Ureter (tissue), 1 donor: Measurements from ENCODE around the gene UST. TPM values are rescaled to one million over a fixed set of nuclear protein-coding genes. Genes with fewer than 3 reads are reported as not detected.

ENCODE experiments used
- DNase-seq: peaks from one replicate; pipeline ENCODE4 v3.0.0-alpha.2; 2020; ENCODE audit warnings: low spot score
- total RNA-seq: library from RNA; stranded (reverse); gene quantifications from one replicate; pipeline ENCODE4 v1.2.4, GENCODE V29; 2023
- donor health status: DM: yes; HTN: yes; CAD: no.

Gene UST
- total RNA-seq, 1 donor from 2014 or later: 30.9 TPM

DNA sequence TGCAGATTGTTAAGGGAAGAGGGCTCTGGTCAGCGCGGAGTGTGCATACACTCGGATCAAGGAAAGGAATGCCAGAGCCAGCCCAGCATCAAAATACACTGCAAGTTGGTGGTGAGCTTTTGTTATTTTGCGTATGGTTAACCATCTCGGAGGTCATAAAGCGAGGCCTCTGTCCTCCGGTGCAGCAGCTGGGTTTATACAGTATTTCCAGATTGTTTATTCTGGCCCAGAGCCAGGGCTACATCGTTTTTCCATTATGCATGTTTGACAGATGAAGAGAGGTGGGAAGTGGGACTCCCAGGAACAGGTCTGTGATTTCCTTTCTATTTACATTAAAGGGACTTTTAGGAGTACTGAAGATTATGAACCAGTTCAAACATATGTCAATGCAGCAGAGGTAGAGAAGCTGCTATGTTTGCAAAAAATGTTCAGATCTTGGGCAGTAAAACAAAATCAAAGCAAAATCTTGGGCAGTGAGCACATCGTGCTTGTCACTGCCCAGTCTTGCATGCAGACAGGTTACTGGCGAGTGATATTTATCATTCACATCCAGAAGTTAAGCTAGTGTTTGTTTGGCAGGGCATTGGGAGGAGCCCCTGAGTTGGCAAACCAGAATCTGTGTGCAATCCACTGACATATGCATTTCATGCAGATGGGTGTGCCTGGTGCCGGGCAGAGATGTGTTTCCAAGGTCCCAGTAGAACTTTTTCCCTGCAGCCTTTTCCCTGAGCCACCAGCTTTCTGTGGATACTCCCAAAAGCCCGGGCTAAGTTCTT is 314.3 kb downstream of the UST start:
- no peak for DNase-seq

DNA sequence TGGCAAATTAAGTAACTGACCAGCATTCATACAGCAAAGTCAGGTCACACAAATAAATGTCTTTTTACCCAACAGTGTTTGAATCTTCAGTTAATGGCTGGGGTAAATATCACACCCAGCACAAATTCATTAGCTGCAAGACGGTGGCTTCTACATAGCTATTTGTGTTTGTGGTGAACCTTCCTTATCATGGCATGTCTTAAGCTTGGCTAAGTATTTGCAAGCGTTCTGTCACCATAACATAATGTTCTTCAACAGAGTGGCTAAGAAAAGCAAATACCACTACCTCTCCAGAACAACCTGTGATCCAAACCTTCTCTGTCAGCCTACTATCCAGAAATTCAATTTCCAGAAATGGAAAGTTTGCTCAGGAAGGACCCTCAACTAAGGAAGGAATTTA is 315.1 kb downstream of the UST start:
- no peak for DNase-seq

DNA sequence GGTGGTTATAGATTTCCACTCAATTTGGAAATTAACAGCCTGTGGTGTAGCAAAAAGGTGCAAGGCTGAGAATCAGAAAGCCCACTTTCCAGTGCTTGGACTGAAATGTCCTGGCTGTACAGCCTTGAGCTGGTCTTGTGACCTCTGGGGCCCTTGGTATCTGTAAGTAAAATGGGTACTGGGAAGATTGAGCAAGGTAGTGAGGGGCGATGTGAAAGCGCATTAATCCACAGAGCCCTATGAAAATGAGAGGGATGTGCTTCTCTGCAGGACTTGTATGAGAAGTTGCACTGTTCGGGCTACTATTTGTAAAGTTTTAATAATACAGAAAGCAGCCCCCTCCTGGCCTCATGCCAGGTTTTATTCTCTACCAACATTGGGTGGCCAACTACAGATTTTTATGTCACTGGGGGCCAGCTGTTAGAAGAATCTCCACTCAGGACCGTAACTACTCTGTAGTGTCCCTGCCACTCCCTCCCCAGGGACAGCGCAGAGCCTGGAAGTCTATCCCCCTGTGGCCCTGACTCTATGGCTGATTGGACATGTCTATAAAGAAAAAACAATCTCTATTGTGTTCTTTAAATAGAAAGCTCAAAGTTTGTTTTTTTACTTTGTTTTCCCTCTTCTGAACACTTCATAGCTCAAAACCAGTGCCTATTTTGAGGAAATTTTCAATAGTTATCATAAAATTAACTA is 316.0 kb downstream of the UST start:
- DNase-seq: no peak

DNA sequence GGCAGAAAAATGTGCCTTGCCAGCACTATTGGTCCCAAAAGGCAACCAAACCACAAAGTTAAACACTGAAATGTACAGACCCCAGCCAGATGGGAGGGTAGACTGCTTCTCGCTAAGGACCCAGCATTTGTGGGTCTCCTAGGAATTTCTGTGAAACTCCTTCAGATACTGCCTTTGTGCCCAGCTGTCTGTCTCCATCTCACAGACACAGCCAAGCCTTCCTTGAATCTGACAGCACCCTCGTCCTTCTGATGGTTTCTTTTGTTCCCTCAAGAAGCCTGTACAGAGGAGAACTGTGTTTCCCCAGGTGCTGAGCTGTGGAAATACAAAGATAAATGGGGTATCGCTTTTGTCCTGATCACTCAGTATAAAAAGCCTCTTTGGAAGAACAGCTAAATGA is 316.6 kb downstream of the UST start:
- no peak for DNase-seq

DNA sequence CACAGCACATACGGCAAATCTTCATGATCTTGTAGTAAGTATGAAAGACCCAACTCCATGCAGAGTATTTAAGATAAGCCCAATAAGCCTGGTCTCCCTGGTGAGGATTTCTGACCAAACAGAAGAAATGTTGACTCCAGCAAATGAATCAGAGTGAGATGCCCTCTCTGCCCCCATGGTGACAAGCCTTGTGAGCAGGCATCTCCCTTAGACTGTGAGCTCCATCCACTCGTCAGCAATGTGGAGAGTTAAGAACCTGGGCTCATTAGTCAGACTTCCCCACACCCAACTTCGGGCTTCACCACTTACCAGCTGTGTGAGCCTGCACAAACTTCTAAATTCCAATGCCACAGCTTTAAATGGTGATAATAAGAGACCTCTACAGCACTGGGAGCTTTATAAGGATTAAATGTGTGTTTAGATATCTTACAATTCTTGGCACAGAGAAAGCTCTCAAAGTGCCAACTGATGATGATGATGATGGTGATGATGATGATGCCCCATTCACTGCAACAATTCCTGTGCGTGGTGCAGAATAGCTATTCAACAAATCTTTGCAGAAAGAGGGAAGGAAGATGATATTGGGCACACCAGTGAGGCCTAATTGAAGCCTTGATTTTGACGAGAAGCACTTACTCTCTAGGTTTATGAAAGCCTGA is 317.3 kb downstream of the UST start:
- DNase-seq: no peak

DNA sequence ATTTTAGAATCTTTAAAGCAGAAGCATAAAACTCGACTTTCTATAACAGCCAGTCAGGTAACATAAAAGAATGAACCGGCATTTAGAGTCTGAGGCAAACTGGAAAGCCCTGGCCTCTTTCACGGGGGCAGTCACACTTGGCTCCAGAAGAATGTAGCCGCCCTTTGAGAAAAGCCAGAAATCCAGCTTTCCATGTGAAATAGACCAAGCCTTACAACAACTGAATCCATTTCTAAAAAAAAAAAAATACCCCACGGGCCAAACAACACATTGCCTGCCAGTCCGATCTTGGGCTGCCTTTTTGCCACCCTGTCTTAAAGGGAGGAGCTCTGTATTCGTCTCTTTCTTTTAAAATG is 317.8 kb downstream of the UST start:
- DNase-seq: no peak

DNA sequence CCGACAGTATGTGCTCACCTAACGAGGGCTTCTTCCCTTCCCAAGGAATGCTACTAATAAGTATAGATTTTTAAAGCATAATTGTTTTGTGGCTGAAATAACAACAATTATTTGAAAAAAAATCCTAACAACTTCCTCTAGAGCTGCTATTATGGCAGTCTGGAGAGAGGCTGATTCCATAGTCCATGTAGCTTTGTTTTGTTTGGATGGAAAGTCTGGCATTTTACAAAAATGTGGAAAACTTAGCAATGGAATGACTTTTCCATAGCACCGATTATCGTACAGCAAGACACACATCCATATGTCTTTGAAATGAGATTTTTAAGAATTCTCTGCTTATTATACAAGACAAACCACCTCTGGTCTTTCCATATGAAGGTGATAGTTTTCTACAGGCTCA is 318.3 kb downstream of the UST start:
- DNase-seq: no peak

DNA sequence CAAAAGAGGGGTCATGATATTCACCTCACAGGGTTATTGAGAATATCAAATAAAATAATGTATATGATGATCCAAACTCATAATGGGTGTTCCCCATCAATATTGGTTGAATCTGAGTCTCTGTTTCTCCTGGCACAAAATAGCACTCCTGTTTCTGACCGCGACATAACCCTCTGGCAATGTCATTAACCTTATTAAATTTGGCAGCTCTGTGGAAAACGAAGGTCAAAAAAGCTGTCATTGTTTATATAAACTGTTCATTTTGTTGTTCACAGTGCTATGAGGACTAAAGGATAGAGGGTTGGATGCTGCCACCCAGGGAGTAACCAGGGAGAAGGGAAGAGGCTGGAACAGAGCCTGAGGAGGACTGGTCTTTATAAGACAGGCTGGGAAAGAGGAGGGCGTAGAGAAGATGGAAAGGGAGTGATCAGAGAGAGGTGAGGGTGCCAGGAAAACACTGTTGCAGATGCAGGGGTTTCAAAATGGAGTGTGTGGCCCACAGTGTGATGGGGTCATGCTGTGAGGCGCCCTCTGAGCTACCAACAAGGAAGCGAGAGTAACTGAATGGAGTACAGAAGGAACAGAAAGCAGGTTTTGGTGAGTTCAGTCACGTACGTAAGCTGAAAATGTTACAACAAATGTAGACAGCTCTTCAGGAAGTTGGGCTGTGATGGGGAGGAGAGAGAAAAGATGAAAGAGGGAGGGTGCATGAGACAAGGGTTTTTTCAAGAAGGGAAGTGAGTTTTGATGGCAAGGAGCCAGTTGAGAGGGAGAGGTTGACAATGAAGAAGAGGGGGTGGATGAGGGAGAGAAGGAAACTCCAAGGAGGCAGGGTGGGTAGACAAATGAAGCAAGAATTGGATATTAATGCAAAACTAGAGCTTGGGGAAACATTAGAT is 319.1 kb downstream of the UST start:
- no peak for DNase-seq

DNA sequence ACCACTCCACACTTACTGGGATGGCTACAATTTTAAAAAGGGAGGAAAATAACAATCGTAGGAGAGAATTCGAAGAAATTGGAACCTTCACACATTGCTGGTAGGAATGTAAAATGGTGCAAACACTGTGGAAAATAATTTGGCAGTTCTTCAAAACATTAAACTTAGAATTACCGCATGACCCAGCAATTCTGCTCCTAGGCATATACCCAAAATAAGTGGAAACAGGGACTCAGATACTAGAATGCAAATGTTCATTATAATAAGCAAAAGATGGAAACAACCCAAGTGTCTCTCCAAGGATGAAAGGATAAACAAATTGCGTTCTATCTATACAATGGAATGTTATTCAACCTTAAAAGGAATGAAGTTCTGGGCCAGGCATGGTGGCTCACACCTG is 325.2 kb downstream of the UST start:
- no peak for DNase-seq

DNA sequence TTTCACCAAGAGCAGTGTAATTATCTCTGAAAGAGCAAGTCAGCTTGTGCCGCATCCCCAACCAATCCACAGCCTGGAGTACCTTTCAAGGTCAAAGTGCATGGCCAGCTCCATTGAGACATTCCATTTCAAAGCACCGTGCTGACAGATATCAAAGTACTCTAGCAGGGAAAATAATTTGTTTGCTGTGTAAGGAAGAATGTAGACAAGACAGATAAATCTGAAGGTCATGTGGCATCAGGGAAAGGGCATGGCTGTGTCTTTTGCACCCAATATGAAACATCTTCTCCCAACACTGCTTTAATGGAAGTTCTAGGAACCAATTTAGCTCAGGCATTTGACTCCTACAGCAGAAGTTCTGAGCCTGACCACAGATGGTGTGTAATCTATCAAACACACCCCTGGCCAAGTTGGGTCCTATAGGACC is 328.0 kb downstream of the UST start:
- no peak for DNase-seq

DNA sequence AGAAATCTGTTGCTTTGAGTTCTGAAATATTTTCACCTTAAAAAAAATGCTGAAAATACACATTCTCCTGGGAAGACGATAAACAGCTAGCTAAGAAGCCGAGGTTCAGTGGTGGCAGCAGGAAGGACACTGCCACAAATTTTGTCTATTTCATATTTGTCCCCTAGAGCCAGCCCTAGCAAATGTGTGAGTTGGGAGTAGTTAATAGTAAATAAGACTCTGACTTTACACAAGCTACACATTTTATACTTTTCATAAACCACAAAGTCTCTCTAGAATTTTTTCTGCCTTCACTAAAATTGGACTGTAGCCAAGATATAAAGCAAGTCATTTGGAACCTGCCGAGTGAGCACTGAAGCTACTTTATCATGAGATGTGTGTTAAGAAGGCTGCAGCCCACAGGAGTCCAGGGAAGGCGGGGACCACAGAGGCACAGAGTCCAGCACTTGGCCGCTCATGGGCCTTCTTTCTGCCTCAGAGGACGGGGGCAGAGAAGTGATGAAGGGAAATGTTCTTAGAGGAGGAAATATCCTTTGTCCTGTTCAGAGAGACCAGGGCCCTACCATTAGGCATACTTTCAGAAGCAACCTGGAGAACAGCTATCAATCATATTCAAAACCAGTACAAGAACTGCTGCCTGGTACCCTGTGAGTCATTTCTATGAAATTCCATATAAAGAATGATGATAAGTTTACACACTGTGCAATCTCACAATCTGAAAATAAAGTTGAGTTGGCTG is 329.0 kb downstream of the UST start:
- DNase-seq: no peak

DNA sequence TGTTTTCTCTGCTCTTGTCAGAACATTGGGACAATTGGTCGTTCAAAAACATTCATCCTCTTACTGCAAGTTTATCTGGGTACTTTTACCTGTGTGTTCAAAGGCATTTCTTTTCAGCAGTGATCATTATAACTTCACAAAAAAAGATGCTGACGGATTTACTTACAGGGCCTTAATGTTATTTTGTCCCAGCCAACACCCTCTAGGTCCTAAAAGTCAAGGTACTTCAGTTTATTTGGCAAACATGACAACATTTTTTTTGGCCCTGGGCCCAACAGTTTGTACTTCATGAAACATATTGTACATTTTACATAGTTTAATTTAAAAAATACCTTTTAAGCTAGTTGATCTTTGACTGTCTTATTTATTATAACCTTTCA is 329.5 kb downstream of the UST start:
- DNase-seq: no peak

DNA sequence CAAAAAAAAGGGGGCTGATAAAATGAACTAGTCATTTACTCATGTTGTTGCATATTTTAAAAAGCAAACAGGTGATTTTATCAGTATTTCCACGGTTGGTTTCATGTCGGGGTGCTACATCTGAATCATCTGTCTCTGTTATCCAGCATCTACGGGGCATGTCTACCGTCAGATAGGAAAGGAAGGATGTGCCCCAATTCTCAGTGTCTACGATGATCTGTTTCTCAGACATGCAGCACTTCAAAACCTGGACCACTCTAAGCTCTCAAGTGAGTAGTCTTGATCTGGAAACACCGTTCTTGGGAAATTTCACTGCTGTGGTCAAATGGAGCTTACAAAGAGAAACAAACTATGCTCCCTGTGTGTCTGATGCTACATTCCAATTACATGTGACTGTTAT is 330.4 kb downstream of the UST start:
- DNase-seq: no peak

DNA sequence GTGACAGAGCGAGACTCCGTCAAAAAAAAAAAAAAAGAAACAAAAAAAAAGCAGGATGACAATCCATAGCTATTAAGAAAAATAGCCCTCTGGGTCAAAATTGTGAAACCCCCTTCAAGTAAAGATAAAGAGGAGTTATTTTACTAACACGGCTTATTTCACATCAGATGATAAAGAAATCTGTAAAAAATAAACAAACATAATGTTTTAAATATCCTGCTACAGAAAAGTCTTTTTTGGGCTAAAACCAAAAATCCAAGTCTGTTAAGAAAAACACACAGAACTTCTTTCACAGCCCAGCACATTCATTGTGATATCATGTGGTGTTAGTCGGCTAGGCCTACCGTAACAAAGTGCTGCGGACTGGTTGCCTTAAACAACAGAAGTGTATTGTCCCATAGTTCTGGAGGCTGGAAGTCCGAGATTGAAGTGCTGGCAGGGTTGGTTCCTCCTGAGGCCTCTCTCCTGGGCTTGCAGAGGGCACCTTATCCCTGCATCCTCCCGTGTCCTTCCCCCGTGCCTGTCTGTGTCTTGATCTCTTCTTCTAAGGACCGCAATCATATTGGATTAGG is 331.5 kb downstream of the UST start:
- DNase-seq: no peak

DNA sequence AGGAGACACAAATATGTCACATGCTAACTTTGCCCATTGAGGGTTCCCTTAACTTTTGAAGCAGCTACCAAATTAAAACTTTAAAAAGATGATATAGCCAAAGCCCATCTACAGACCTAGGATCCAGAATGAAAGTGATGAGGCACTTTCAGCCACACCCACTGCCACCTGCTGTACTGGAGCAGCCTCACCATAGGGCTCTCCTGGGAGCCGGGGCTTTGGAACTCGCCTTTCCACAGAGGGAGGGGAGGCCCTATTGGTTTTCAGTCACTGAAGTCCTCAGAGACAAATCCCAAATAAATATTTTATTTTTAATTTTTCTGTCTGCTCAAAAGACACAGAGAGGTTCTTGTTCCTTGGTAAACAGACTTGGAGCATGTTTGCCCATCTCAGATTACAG is 332.6 kb downstream of the UST start:
- no peak for DNase-seq

DNA sequence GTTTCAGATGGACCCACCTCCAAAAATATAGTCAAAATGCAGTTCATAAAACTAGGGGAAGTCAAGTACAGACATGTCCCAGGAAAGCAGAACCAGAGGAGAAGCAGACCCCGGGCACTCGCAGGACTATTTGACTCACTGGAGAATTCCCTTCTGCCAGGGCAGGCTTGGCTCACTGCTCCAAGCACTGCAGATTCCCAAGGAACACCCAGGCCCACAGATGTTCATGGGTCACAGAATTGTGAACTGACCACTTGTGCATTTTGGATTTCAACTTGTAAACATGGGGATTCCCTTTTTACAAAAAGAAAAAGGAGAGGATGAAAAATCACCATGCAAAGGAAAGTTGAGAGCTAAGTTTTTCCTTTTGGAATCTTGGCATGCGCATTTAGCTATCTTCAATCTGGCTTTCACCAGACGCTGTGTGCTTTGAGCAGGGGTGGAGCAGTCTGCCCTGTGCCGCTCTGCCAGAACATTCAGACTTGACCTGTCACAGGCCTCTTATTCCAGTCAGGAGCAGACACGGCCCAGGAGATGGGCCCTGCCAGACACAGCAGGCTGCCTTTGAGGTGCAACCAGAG is 333.2 kb downstream of the UST start:
- peak; percentile 76 for DNase-seq

DNA sequence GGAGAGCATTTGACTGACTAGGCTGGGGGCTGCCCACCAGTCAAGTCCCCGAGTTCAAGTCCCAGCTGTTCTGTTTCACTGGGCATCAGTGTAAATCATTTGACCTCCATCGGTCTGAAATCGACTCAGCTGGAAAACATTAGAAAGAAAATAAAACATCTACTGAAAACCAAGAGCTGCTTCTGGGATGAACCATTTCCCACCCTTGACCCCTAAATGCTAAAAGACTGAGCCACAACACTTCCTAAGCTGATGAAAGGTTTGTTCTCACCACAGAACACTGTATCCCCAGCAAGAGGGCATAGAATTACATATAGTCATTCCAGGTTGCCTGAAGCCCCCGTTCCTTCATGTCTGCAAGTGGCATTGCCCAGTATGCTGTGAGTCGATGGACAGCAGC is 333.7 kb downstream of the UST start:
- DNase-seq: no peak

DNA sequence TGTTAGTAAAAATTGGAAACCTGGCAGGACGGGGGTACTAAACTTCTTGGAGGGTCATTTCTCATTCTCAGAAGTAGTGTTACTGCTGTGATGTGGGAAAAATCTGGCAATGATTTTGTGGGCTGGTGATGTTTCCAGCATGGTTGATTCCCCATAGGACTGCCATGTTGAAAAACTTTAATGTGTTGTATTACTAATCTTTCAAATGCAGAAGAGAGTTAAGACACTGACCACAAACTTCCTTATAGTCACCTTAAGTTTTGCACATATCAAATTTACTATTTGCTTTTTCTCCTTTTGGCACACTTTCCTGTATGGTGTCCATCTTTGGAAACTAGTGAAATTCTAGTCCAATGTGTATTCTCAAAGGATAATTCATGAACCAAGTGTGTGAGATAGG is 334.5 kb downstream of the UST start:
- DNase-seq: no peak

DNA sequence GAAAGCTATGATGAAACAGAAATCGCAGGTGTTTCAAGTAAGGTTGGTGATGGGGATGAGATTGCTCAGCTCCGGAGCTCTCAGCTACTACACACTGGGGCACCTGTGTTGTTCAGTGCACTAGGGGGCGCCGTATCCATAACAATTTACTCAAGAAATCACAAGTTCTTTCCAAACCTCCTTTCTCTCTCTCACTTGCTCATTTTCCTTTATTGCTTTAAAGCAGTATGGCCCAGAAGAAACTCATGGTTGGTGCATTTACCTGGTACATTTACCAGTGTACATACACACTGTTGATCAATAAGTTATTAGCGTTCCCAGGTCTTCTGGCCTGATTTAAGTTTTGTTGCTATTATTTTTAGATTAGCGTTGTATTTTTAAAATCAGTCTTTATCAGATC is 335.5 kb downstream of the UST start:
- DNase-seq: peak; percentile 86

DNA sequence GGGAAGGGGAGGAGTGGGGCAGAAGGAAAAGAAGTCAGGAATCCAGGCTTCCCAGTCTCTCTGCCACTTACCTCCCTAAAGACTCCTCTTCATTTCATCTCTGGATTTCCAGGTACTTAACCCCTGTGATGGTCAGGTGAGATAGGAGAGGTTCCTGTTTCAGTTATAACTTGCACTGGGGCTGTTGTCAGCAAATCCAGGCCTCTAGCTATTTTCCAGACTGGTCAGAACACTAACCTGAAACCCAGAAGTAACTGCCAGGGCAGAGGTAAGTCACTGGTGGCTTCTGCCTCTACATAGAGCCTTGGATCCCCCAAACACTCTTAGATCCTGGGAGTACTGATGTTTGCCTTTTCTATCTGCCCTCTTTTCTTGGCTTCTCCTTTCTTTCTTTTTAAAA is 337.2 kb downstream of the UST start:
- DNase-seq: no peak
